ENCODE measurements around the gene ASB9.

Gene ASB9

DNA sequence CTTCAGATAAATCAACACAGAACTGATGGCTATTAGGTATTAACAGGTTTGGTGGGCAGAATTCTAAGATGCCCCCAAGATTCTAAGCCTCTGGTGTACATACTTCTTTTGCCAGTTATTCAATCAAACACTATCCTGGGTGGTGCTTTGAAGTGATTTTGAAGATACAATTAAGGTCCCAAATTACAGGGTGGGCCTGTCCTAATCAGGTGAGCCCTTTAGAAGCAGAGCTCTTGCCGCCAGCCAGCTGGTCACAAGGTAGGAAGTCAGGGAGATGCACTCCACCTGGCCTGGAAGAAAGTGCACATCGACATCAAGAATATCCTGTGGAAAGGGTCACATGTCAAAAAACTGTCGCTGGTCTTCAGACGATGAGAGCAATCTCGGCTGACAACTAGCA, 29.5 kb downstream of the ASB9 start:
- DNase-seq (ENCODE audit: low read depth) = no peak
- no peak overlapping the region for H3K4me3 ChIP-seq (ENCODE audit: low read depth, low read length)
- TF ChIP-seq CTCF (IDR thresholded peaks at IDR 0.05; ENCODE audit: low read depth, low read length) = no peak
- TF ChIP-seq MYC (IDR thresholded peaks at IDR 0.05; ENCODE audit: low read depth, low read length) = no peak
- no peak for TF ChIP-seq POLR2A (IDR thresholded peaks at IDR 0.05; ENCODE audit: extremely low read depth, insufficient read length)
- TF ChIP-seq, protein P1, sequence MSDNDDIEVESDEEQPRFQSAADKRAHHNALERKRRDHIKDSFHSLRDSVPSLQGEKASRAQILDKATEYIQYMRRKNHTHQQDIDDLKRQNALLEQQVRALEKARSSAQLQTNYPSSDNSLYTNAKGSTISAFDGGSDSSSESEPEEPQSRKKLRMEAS (IDR thresholded peaks at IDR 0.05; ENCODE audit: low read depth, low read length) = no peak

DNA sequence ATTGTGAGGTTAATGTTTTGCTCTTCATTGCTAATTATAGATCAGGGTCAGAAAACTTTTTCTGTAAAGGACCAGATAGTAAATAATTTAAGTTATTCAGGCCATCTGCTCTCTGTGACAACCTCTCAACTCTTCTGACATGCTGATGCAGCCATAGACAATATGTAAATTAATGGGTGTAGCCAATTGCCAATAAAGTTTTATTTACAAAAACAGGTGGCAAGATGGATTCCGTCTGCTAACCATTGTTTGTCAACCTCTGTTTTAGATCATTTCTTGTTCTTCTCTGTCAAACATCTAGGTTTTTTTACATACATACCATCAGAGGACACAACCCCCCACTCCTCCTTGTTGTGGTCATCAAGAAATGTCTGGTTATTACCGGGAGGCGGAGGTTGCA, 33.7 kb downstream of the ASB9 start:
- TF ChIP-seq MYC (IDR thresholded peaks at IDR 0.05; ENCODE audit: low read depth, low read length) = no peak
- TF ChIP-seq POLR2A (IDR thresholded peaks at IDR 0.05; ENCODE audit: extremely low read depth, insufficient read length) = no peak
- no peak for TF ChIP-seq CTCF (IDR thresholded peaks at IDR 0.05; ENCODE audit: low read depth, low read length)
- TF ChIP-seq, protein P1 (IDR thresholded peaks at IDR 0.05; ENCODE audit: low read depth, low read length) = no peak

DNA sequence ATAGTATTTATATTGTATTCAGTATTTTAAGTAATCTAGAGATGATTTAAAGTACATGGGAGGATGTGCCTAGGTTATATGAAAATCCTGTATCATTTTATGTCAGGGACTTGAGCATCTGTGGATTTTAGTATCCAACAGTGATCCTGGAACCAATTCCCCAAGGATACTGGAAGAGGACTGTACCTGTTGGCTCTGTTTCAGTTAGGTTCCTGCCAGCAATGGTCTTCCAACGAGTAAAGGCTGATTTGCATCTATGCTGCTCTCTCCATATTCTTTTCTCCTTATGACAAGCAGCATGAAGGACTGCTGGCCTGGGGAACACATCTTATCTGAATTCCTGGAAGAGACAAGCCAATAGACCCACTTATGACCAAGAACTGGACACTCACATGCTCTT, 34.9 kb downstream of the ASB9 start:
- no peak for DNase-seq (ENCODE audit: low read depth)
- H3K4me3 ChIP-seq (ENCODE audit: low read depth, low read length) = no peak overlapping the region
- TF ChIP-seq, protein P1 (IDR thresholded peaks at IDR 0.05; ENCODE audit: low read depth, low read length) = no peak
- TF ChIP-seq MYC (IDR thresholded peaks at IDR 0.05; ENCODE audit: low read depth, low read length) (no peak), POLR2A (IDR thresholded peaks at IDR 0.05; ENCODE audit: extremely low read depth, insufficient read length) (no peak), CTCF (IDR thresholded peaks at IDR 0.05; ENCODE audit: low read depth, low read length) (no peak)

More for the DNA sequence above, 33.7 kb downstream of the ASB9 start:
- no peak overlapping the region for H3K4me3 ChIP-seq (ENCODE audit: low read depth, low read length)
- DNase-seq (ENCODE audit: low read depth) = no peak

- DNase-seq (ENCODE audit: low read depth) = no peak
- no peak for TF ChIP-seq POLR2A (IDR thresholded peaks at IDR 0.05; ENCODE audit: extremely low read depth, insufficient read length)
- H3K4me3 ChIP-seq (ENCODE audit: low read depth, low read length) = no peak overlapping the region
These were observed 36.4 kb downstream of the ASB9 start for GRCh38 chrX:15233416-15234015.

- TF ChIP-seq CTCF (IDR thresholded peaks at IDR 0.05; ENCODE audit: low read depth, low read length) (no peak), MYC (IDR thresholded peaks at IDR 0.05; ENCODE audit: low read depth, low read length) (no peak), POLR2A (IDR thresholded peaks at IDR 0.05; ENCODE audit: extremely low read depth, insufficient read length) (no peak)
- TF ChIP-seq, protein P1 (IDR thresholded peaks at IDR 0.05; ENCODE audit: low read depth, low read length) = no peak
- no peak overlapping the region for H3K4me3 ChIP-seq (ENCODE audit: low read depth, low read length)
- no peak for DNase-seq (ENCODE audit: low read depth)
These were observed 45.1 kb downstream of the ASB9 start for GRCh38 chrX:15224747-15225146.

DNA sequence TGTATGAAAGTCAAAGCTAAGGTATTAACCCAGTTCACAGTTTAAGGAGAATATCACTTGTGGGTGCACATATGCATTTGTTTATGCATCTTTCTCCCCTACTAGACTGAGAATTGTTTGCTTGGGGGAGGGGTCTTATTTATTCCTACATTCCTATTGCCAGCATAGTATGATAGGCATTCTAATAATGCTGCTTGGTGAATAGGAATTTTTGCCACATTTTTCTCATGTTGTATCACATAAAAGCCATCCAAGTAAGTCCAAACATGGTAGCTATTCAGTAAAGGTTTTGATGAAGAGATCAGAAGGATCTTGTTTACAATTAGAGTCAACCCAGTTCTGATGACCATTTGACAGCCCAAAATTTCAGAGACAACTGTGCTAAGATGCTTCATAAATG, 48.6 kb downstream of the ASB9 start:
- H3K4me3 ChIP-seq (ENCODE audit: low read depth, low read length) = no peak overlapping the region
- DNase-seq (ENCODE audit: low read depth) = no peak
- TF ChIP-seq, protein P1 (IDR thresholded peaks at IDR 0.05; ENCODE audit: low read depth, low read length) = no peak
- no peak for TF ChIP-seq CTCF (IDR thresholded peaks at IDR 0.05; ENCODE audit: low read depth, low read length)
- no peak for TF ChIP-seq POLR2A (IDR thresholded peaks at IDR 0.05; ENCODE audit: extremely low read depth, insufficient read length)
- TF ChIP-seq MYC (IDR thresholded peaks at IDR 0.05; ENCODE audit: low read depth, low read length) = no peak
